Activated T-cell treated with anti-CD3 and anti-CD28 coated beads, Interleukin-2, amount 50 U/mL, for 24 hours (primary cell): ENCODE results near the gene CASK.
A peak's percentile ranks its signal among the peaks of the same experiment; 100 is the strongest.
"Not testable (repeated sequence)": the region's sequence is repeated elsewhere in the genome, so short reads cannot be mapped to it uniquely, and the experiment has no call there.

Source experiments
- DNase-seq: peaks from one replicate; pipeline ENCODE4 v3.0.0-alpha.2; 2020
- H3K27ac Mint-ChIP-seq: 2 replicates; pipeline ENCODE4 v1.8.0; 2020; ENCODE audit warnings: mild to moderate bottlenecking, mixed read lengths
- H3K27me3 Mint-ChIP-seq: 2 replicates; pipeline ENCODE4 v1.8.0; 2020; ENCODE audit warnings: mixed read lengths
- H3K36me3 Mint-ChIP-seq: 2 replicates; pipeline ENCODE4 v1.8.0; 2020; ENCODE audit warnings: low read depth, mixed read lengths
- H3K4me1 Mint-ChIP-seq: 2 replicates; pipeline ENCODE4 v1.8.0; 2020; ENCODE audit warnings: low read depth, mixed read lengths
- H3K4me3 Mint-ChIP-seq: 2 replicates; pipeline ENCODE4 v1.8.0; 2020; ENCODE audit warnings: mild to moderate bottlenecking, moderate library complexity, mixed read lengths
- H3K9me3 Mint-ChIP-seq: 2 replicates; pipeline ENCODE4 v1.8.0; 2020; ENCODE audit warnings: mixed read lengths

Gene CASK

GRCh38 chrX:41526271-41526670, 397.1 kb downstream of the CASK start:
- Mint-ChIP-seq H3K4me3 (no peak overlapping the region), H3K36me3 (peaks cover 33% of the 10 kb centered on the region), H3K4me1 (peaks cover 13% of the 10 kb centered on the region), H3K9me3 (no peaks in the 10 kb centered on the region), H3K27ac (no peak overlapping the region), H3K27me3 (peaks cover 31% of the 10 kb centered on the region)
- DNase-seq, result no peak

- peaks cover 32% of the 10 kb centered on the region for H3K27me3 Mint-ChIP-seq
- H3K9me3 Mint-ChIP-seq, result no peaks in the 10 kb centered on the region
- H3K4me3 Mint-ChIP-seq, result no peak overlapping the region
- H3K27ac Mint-ChIP-seq, result no peak overlapping the region
- peaks cover 24% of the 10 kb centered on the region for H3K4me1 Mint-ChIP-seq
- no peak for DNase-seq
- H3K36me3 Mint-ChIP-seq, result peaks cover 21% of the 10 kb centered on the region
Measured at GRCh38 chrX:41522671-41523070, 400.7 kb downstream of the CASK start.

GRCh38 chrX:41522081-41522480, 401.3 kb downstream of the CASK start:
- Mint-ChIP-seq H3K4me1 (peaks cover 26% of the 10 kb centered on the region), H3K36me3 (peaks cover 21% of the 10 kb centered on the region), H3K27ac (no peak overlapping the region), H3K4me3 (no peak overlapping the region), H3K27me3 (peaks cover 35% of the 10 kb centered on the region), H3K9me3 (no peaks in the 10 kb centered on the region)
- no peak for DNase-seq

- peaks cover 20% of the 10 kb centered on the region for H3K4me1 Mint-ChIP-seq
- no peak overlapping the region for H3K27ac Mint-ChIP-seq
- H3K36me3 Mint-ChIP-seq, result peaks cover 20% of the 10 kb centered on the region
- peaks cover 41% of the 10 kb centered on the region for H3K27me3 Mint-ChIP-seq
- no peak for DNase-seq
- no peak overlapping the region for H3K4me3 Mint-ChIP-seq
- H3K9me3 Mint-ChIP-seq, result no peaks in the 10 kb centered on the region
Measured at GRCh38 chrX:41519468-41519867, 403.9 kb downstream of the CASK start.

GRCh38 chrX:41518841-41519220, 404.5 kb downstream of the CASK start:
- H3K4me3 Mint-ChIP-seq, result no peak overlapping the region
- no peaks in the 10 kb centered on the region for H3K9me3 Mint-ChIP-seq
- no peak for DNase-seq
- H3K36me3 Mint-ChIP-seq, result peaks cover 17% of the 10 kb centered on the region
- H3K27me3 Mint-ChIP-seq, result peaks cover 45% of the 10 kb centered on the region
- peak overlapping the region; percentile 42 for H3K27ac Mint-ChIP-seq
- H3K4me1 Mint-ChIP-seq, result peaks cover 23% of the 10 kb centered on the region

DNA sequence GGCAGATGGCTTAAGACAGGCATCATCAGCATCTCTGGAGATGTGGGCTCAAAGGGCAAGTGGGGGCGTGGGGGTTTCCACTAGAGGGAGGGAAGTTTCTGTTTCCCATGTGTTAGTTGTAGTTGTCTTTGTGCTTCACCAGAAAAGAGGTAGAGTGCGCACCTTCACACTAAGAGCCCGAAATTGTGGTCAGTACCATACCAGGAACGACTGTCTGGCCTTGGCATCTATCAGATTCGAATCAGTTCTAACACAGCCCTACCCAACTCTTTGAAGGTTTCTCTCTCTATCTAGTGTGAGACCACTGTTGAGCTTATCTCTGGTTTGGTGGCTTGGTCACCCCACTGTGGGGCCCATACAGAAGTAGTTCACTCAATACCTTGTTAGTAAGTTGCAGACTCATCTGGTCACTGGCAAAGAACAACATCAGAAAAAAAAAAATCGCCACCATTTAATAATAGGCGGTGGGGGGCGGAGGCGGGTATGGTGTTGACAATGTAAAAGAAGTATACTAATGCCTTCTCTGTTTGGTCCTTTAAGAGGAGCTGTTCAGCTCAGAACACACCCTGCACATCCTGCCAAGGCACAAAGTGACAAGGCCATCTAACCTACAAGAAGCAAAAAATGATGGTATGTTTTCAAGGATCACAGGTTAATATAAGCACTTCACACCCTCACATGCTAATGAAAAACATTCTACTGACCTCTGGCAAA, 405.1 kb downstream of the CASK start:
- Mint-ChIP-seq H3K9me3 (no peaks in the 10 kb centered on the region), H3K4me3 (no peak overlapping the region), H3K36me3 (peaks cover 15% of the 10 kb centered on the region), H3K27me3 (peaks cover 47% of the 10 kb centered on the region), H3K4me1 (peaks cover 25% of the 10 kb centered on the region), H3K27ac (peak overlapping the region; percentile 42)
- peak; percentile 49 for DNase-seq

DNA sequence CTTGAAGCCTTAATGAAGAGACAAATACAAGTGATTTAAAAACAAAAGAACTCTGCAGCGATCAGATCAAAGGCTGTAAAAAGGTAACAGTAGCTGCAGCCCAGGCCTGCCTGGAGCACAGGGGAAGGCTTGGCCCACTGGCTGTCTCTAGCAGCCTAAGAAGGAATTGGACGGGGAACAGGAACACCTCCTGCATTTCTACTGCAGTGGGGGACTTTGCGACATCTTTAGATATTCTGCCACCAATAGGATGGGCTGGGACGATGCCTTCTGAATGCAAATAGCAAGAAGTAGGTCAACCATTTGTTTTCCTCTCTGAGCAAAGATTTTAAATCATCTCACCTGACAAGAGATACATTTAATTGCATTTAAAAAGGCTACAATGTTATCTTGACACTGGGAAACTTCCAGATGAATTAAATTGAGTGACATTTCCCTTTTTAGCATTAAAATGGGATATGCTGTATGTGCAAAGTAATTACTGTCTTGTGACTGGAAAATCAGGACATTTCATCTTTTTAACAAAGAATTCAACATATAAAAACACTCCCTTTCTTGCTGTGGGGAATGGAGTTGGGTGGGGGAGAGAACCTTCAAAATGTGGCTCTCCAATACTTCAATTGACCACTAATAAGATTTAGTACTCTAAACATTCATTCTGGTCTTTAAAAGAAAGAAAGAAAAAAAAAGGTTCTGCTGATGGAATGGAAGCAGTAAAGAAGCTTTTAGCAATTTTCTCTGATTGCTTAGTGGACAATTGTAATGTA, 406.2 kb downstream of the CASK start:
- H3K4me1 Mint-ChIP-seq, result peaks cover 31% of the 10 kb centered on the region
- no peak for DNase-seq
- no peak overlapping the region for H3K27ac Mint-ChIP-seq
- peaks cover 8% of the 10 kb centered on the region for H3K36me3 Mint-ChIP-seq
- no peaks in the 10 kb centered on the region for H3K9me3 Mint-ChIP-seq
- H3K27me3 Mint-ChIP-seq, result peaks cover 43% of the 10 kb centered on the region
- H3K4me3 Mint-ChIP-seq, result no peak overlapping the region

DNA sequence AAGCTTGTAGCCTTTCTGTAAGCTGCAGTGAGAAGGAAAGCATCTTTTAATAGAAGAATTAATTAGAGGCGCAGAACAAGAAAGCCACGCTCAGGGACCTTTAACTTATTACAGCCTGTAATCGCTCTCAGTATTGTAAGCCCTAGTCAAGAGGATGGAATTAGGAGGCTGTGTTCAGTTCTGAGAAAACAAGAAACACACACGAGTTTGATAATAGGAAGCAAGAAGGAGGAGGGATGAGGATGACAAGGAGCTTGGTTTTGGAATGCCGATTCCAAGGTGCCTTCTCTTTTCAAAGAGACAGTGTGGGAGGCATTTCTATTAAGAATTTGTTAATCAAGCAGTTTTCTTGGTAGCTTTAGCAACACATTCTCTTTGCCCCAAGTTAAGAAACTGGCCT, 406.9 kb downstream of the CASK start:
- Mint-ChIP-seq H3K27me3 (peaks cover 42% of the 10 kb centered on the region), H3K9me3 (no peaks in the 10 kb centered on the region), H3K4me3 (no peak overlapping the region), H3K36me3 (peaks cover 8% of the 10 kb centered on the region), H3K27ac (no peak overlapping the region), H3K4me1 (peaks cover 34% of the 10 kb centered on the region)
- DNase-seq, result no peak

- Mint-ChIP-seq H3K27me3 (peaks cover 42% of the 10 kb centered on the region), H3K27ac (no peak overlapping the region), H3K4me1 (peaks cover 34% of the 10 kb centered on the region), H3K4me3 (no peak overlapping the region), H3K9me3 (no peaks in the 10 kb centered on the region), H3K36me3 (peaks cover 6% of the 10 kb centered on the region)
- DNase-seq, result no peak
Measured at GRCh38 chrX:41515376-41515775, 408.0 kb downstream of the CASK start.

DNA sequence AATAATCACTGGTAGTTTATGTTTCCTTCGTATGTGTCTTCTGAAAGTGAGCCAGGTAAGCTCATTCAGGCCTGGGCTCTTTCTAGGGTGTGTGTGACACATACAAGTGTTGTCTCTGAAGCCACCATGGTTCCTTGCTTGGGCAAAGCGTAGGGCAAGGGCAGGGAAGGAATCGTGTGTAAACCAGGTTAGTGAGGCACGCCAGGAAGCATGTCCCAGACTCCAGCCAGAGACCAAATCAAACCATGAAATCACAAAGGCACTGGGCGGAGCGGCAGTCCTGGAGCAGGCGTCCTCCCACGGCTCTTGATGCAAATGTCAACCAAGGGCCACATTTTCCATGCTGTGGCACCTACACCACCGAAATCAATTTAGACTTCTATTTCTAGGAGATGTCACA, 409.2 kb downstream of the CASK start:
- Mint-ChIP-seq H3K4me3 (no peak overlapping the region), H3K27me3 (peaks cover 39% of the 10 kb centered on the region), H3K36me3 (peaks cover 3% of the 10 kb centered on the region), H3K9me3 (no peaks in the 10 kb centered on the region), H3K4me1 (peaks cover 34% of the 10 kb centered on the region), H3K27ac (no peak overlapping the region)
- DNase-seq, result no peak

- not testable (repeated sequence) for H3K36me3 Mint-ChIP-seq, H3K27ac Mint-ChIP-seq, H3K9me3 Mint-ChIP-seq, H3K4me3 Mint-ChIP-seq, DNase-seq
- peaks cover 24% of the 10 kb centered on the region for H3K4me1 Mint-ChIP-seq
- H3K27me3 Mint-ChIP-seq, result peaks cover 29% of the 10 kb centered on the region
Measured at GRCh38 chrX:41512853-41513252, 410.5 kb downstream of the CASK start.

GRCh38 chrX:41512394-41512793, 411.0 kb downstream of the CASK start:
- H3K27ac Mint-ChIP-seq, result peak overlapping the region; percentile 20
- no peak for DNase-seq
- peaks cover 26% of the 10 kb centered on the region for H3K27me3 Mint-ChIP-seq
- no peaks in the 10 kb centered on the region for H3K36me3 Mint-ChIP-seq
- no peaks in the 10 kb centered on the region for H3K9me3 Mint-ChIP-seq
- no peak overlapping the region for H3K4me3 Mint-ChIP-seq
- peaks cover 19% of the 10 kb centered on the region for H3K4me1 Mint-ChIP-seq

DNA sequence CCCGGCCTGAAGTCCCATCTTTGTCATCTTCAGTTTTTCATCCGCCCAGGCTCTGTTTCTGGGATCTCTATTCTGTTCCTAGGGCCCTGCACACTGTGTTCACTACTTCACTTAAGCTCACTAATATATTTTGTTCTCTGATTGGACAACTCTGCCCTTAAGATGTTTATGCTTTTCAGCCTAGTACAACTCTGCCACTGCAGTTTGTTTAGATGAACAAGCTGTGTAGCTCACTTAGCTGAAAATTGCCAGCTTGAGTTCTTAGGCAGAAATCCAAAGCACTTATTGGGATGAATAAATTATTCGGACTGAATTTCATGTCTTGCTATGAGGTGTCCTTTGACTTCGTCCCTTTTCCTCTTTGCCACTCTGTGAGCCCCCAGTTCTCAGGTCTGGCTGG, 415.4 kb downstream of the CASK start:
- Mint-ChIP-seq H3K27ac (no peak overlapping the region), H3K4me3 (no peak overlapping the region), H3K36me3 (no peaks in the 10 kb centered on the region), H3K9me3 (no peaks in the 10 kb centered on the region), H3K27me3 (peaks cover 7% of the 10 kb centered on the region), H3K4me1 (peaks cover 9% of the 10 kb centered on the region)
- DNase-seq, result no peak

DNA sequence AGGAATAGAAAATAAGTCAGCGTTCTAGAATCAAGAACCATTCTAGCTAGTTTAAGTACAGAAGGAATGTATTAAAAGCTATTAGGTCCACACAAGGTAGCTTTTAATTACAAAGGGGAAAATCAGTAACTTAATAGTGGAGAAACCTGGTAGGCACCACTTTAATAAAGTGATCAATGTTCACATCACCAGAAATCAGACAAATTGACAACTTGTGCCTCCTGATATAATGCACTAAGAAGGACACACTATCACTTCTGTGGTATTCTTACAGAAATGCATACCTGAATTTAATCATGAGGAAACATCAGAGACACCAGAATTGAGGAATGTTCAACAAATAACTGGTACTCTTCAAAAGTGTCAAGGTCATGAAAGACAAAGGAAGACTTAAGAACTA, 421.4 kb downstream of the CASK start:
- no peaks in the 10 kb centered on the region for H3K36me3 Mint-ChIP-seq
- H3K4me1 Mint-ChIP-seq, result no peaks in the 10 kb centered on the region
- peaks cover 9% of the 10 kb centered on the region for H3K27me3 Mint-ChIP-seq
- no peak overlapping the region for H3K4me3 Mint-ChIP-seq
- no peaks in the 10 kb centered on the region for H3K9me3 Mint-ChIP-seq
- no peak overlapping the region for H3K27ac Mint-ChIP-seq
- no peak for DNase-seq

GRCh38 chrX:41499984-41500383, 423.4 kb downstream of the CASK start:
- no peaks in the 10 kb centered on the region for H3K36me3 Mint-ChIP-seq
- no peaks in the 10 kb centered on the region for H3K9me3 Mint-ChIP-seq
- no peaks in the 10 kb centered on the region for H3K4me1 Mint-ChIP-seq
- H3K27me3 Mint-ChIP-seq, result peaks cover 4% of the 10 kb centered on the region
- no peak overlapping the region for H3K4me3 Mint-ChIP-seq
- no peak for DNase-seq
- no peak overlapping the region for H3K27ac Mint-ChIP-seq
